ENCODE measurements around the gene CPD.

Gene CPD

GRCh38 chr17:30505868-30506417, 127.2 kb downstream of the CPD start:
- no peak for DNase-seq (ENCODE audit: low read depth in 2 of 2)

DNA sequence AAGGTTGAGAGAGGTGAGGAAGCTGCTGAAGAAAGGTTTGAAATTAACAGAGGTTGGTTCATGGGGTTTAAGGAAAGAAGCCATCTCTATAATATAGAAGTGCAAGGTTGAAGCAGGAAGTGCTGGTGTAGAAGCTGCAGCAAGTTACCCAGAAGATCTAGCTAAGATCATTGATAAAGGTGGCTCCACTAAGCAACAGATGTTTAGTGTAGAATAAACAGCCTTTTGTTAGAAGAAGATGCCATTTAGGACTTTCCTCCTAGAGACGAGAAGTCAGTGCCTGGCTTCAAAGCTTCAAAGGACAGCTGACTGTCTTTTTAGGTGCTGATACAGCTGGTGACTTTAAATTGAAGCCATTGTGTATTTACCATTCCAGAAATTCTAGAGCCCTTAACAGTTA, 127.8 kb downstream of the CPD start:
- no peak for DNase-seq (ENCODE audit: low read depth in 2 of 2)

DNA sequence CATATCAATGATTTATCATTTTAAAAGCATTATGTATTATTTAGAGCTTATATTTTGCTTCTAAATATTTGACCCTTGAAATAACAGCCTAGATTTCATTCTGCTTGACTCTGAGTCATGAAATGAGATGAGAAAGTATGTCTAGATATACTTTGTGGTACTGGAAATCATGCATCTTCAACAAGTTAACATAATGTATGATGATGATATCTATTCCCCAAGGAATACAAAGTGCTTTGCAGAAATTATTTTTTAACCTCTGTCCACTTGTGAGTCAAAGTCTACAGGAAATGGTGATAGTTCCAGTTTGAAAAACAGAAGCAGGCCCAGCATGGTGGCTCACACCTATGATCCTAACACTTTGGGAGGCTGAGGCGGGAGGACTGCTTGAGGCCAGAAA, 134.6 kb downstream of the CPD start:
- DNase-seq (ENCODE audit: low read depth in 2 of 2): no peak

GRCh38 chr17:30514895-30515596, 136.3 kb downstream of the CPD start:
- DNase-seq (ENCODE audit: low read depth in 2 of 2): no peak

DNA sequence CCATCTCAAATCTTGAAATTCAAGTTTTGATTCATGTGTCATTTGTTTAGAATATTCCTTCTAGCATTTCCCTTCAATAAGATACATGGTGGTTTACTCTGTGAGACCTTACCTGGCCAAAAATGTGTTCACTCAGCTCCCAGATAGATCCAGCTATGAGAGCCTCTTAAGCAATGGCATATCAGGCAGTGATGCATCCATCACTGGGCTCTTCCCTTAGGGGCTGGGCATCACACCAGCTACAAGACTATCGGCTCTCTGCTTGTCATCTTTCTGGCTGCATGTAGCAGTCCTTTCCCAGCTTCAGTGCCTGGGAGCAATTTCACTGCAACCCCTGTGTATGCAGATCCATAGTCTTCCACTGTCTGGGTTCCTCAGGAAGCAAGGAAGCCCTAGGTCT, 139.1 kb downstream of the CPD start:
- DNase-seq (ENCODE audit: low read depth in 2 of 2): no peak

DNA sequence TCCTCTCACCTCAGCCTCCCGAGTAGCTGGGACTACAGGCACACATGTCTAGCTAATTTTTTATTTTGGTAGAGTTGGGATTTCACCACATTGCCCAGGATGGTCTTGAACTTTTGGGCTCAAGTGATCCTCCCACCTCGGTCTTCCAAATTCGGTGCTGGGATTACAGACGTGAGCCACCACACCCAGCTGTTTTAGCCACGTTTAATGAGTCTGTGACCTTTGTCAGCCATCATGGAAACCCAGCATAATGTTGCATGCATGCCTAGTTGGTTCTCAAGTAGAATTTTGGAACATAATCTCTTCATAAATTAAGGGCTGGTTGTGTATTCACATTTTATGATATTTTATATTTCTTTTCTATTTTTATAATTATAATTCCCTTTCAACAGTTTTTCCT, 140.4 kb downstream of the CPD start:
- DNase-seq (ENCODE audit: low read depth in 2 of 2): no peak
